ENCODE data around the gene GPR89A.

- TF ChIP-seq POLR2A (IDR thresholded peaks at IDR 0.05; ENCODE audit: extremely low read depth, insufficient read length) (no peak), CTCF (IDR thresholded peaks at IDR 0.05; ENCODE audit: low read depth, low read length) (no peak), MYC (IDR thresholded peaks at IDR 0.05; ENCODE audit: low read depth, low read length) (no peak)
- TF ChIP-seq, protein P1, sequence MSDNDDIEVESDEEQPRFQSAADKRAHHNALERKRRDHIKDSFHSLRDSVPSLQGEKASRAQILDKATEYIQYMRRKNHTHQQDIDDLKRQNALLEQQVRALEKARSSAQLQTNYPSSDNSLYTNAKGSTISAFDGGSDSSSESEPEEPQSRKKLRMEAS (IDR thresholded peaks at IDR 0.05; ENCODE audit: low read depth, low read length) = no peak
These were observed 81.1 kb downstream of the GPR89A start for GRCh38 chr1:145688924-145689323.

Measured in NB4 (cell line).